ENCODE measurements around the gene STXBP4. TPM values are rescaled to one million over a fixed set of nuclear protein-coding genes. Genes with fewer than 3 reads are reported as not detected.

The STXBP4 gene
- total RNA-seq, 4 donors from 2014 or later: 2.8 to 10.3 (median 5.6) TPM

GRCh38 chr17:55198690-55199370, 230.3 kb downstream of the STXBP4 start:
- DNase-seq (ENCODE audit: low spot score in 2 of 2): no peak
- TF ChIP-seq POLR2A (IDR thresholded peaks at IDR 0.05) (no peak), CTCF (IDR thresholded peaks at IDR 0.05) (no peak)
- 49 to 77% methylated on average over 2 of the region's 2 CpGs for WGBS, 2 donors
- intact Hi-C loops (cut with DNase I; ENCODE audit: low total_unique reads): no loop called here
- no peak overlapping the region for H3K4me3 ChIP-seq (ENCODE audit: low read depth, poor library complexity, severe bottlenecking)

- intact Hi-C loops (cut with DNase I; ENCODE audit: low total_unique reads): no loop called here
- no peak for DNase-seq (ENCODE audit: low spot score in 2 of 2)
- no peak for TF ChIP-seq POLR2A (IDR thresholded peaks at IDR 0.05)
- no peak for TF ChIP-seq CTCF (IDR thresholded peaks at IDR 0.05)
- H3K4me3 ChIP-seq (ENCODE audit: low read depth, poor library complexity, severe bottlenecking): no peak overlapping the region
- WGBS, 2 donors: 41% methylated on average over 2 of the region's 2 CpGs
These were observed 232.3 kb downstream of the STXBP4 start for GRCh38 chr17:55200904-55201303.

- no peak overlapping the region for H3K4me3 ChIP-seq (ENCODE audit: low read depth, poor library complexity, severe bottlenecking)
- TF ChIP-seq CTCF (IDR thresholded peaks at IDR 0.05) (no peak), POLR2A (IDR thresholded peaks at IDR 0.05) (no peak)
- 4 to 8% methylated on average over 5 of the region's 5 CpGs for WGBS, 2 donors
- intact Hi-C loops (cut with DNase I; ENCODE audit: low total_unique reads): no loop called here
- no peak for DNase-seq (ENCODE audit: low spot score in 2 of 2)
These were observed 232.9 kb downstream of the STXBP4 start for GRCh38 chr17:55201308-55201932.

GRCh38 chr17:55202896-55203295, 234.3 kb downstream of the STXBP4 start:
- WGBS, 2 donors: 74 to 86% methylated on average over 2 of the region's 2 CpGs
- no peak overlapping the region for H3K4me3 ChIP-seq (ENCODE audit: low read depth, poor library complexity, severe bottlenecking)
- intact Hi-C loops (cut with DNase I; ENCODE audit: low total_unique reads): no loop called here
- no peak for TF ChIP-seq CTCF (IDR thresholded peaks at IDR 0.05)
- no peak for TF ChIP-seq POLR2A (IDR thresholded peaks at IDR 0.05)
- DNase-seq (ENCODE audit: low spot score in 2 of 2): no peak

GRCh38 chr17:55208078-55208812, 239.7 kb downstream of the STXBP4 start:
- WGBS, 2 donors: 54 to 65% methylated on average over 3 of the region's 3 CpGs
- TF ChIP-seq POLR2A (IDR thresholded peaks at IDR 0.05) (no peak), CTCF (IDR thresholded peaks at IDR 0.05) (no peak)
- intact Hi-C loops (cut with DNase I; ENCODE audit: low total_unique reads): no loop called here
- DNase-seq (ENCODE audit: low spot score in 2 of 2): no peak
- no peak overlapping the region for H3K4me3 ChIP-seq (ENCODE audit: low read depth, poor library complexity, severe bottlenecking)

Measured in lower leg skin (tissue), 4 donors.